Liver (tissue), 9 donors: ENCODE results near the gene CEMP1. TPM values are rescaled to one million over a fixed set of nuclear protein-coding genes. Genes with fewer than 3 reads are reported as not detected.
A peak's percentile ranks its signal among the peaks of the same experiment; 100 is the strongest.

Experiments used
- DNase-seq: peaks from one replicate; pipeline ENCODE4 v3.0.0-alpha.2; 2017; ENCODE audit warnings: low spot score
- H3K27ac ChIP-seq, 2 donors: one replicate each; pipeline ENCODE4 v1.7.0; 2013; ENCODE audit warnings: inconsistent platforms in 2 of 2, low read length in 2 of 2, control low read depth in 1 of 2, low read depth in 1 of 2, mild to moderate bottlenecking in 1 of 2
- H3K27me3 ChIP-seq, 4 donors: one replicate each; pipeline versions ENCODE4 v1.6.1 to v1.7.0; 2013; ENCODE audit warnings: low read length in 3 of 4, inconsistent platforms in 1 of 4, mild to moderate bottlenecking in 1 of 4, moderate library complexity in 1 of 4; ENCODE audit not compliant: control insufficient read depth in 4 of 4, insufficient read depth in 4 of 4
- H3K36me3 ChIP-seq, 4 donors: one replicate each; pipeline versions ENCODE4 v1.6.1 to v1.7.0; 2013; ENCODE audit warnings: low read length in 3 of 4, mild to moderate bottlenecking in 3 of 4, low read depth in 1 of 4, moderate library complexity in 1 of 4; ENCODE audit not compliant: control insufficient read depth in 4 of 4, insufficient read depth in 3 of 4
- H3K4me1 ChIP-seq, 4 donors: one replicate each; pipeline versions ENCODE4 v1.6.1 to v1.7.0; 2013; ENCODE audit warnings: low read length in 3 of 4, mild to moderate bottlenecking in 3 of 4, moderate library complexity in 1 of 4; ENCODE audit not compliant: control insufficient read depth in 4 of 4, insufficient read depth in 4 of 4
- H3K4me3 ChIP-seq, 3 donors: one replicate each; pipeline versions ENCODE4 v1.6.1 to v1.7.0; 2013; ENCODE audit warnings: low read length in 3 of 3, control low read depth in 1 of 3, low read depth in 1 of 3, mild to moderate bottlenecking in 1 of 3
- H3K9ac ChIP-seq, 2 donors: one replicate each; pipeline ENCODE4 v1.7.0; 2013; ENCODE audit warnings: low read length in 2 of 2, mild to moderate bottlenecking in 2 of 2, moderate library complexity in 2 of 2, control low read depth in 1 of 2, low read depth in 1 of 2
- H3K9me3 ChIP-seq, 4 donors: one replicate each; pipeline versions ENCODE4 v1.6.1 to v1.7.0; 2013; ENCODE audit warnings: low read length in 3 of 4; ENCODE audit not compliant: control insufficient read depth in 4 of 4
- EGR1 ChIP-seq, 2 donors: IDR thresholded peaks; 2 replicates each; pipeline ENCODE4 v1.6.1; 2016 to 2018; ENCODE audit warnings: antibody characterized with exemption in 2 of 2, low read depth in 2 of 2
- FOXA1 ChIP-seq: IDR thresholded peaks from 2 replicates; pipeline ENCODE4 v1.6.1; 2016; ENCODE audit warnings: antibody characterized with exemption
- FOXA2 ChIP-seq: IDR thresholded peaks from 2 replicates; pipeline ENCODE4 v1.6.1; 2016; ENCODE audit warnings: antibody characterized with exemption
- GABPA ChIP-seq, 2 donors: IDR thresholded peaks in 1 of 2; conservative IDR thresholded peaks in 1 of 2; 2 replicates each; pipeline ENCODE4 v1.6.1; 2016; ENCODE audit warnings: antibody characterized with exemption in 2 of 2, mild to moderate bottlenecking in 1 of 2, moderate library complexity in 1 of 2
- HNF4A ChIP-seq, 2 donors: conservative IDR thresholded peaks; 2 replicates each; pipeline ENCODE4 v1.6.1; 2016; ENCODE audit warnings: antibody characterized with exemption in 2 of 2, mild to moderate bottlenecking in 2 of 2
- HNF4G ChIP-seq: IDR thresholded peaks from 2 replicates; pipeline ENCODE4 v1.6.1; 2016; ENCODE audit warnings: antibody characterized with exemption
- JUND ChIP-seq, 2 donors: IDR thresholded peaks; 2 replicates each; pipeline ENCODE4 v1.6.1; 2016; ENCODE audit warnings: antibody characterized with exemption in 2 of 2
- RAD21 ChIP-seq, 2 donors: IDR thresholded peaks; 2 replicates each; pipeline ENCODE4 v1.6.1; 2016; ENCODE audit warnings: antibody characterized with exemption in 2 of 2, mild to moderate bottlenecking in 2 of 2
- RXRA ChIP-seq, 2 donors: IDR thresholded peaks; 2 replicates each; pipeline ENCODE4 v1.6.1; 2017 to 2018; ENCODE audit warnings: antibody characterized with exemption in 2 of 2, mild to moderate bottlenecking in 1 of 2
- SP1 ChIP-seq: IDR thresholded peaks from 2 replicates; pipeline ENCODE4 v1.6.1; 2018; ENCODE audit warnings: antibody characterized with exemption, mild to moderate bottlenecking
- TAF1 ChIP-seq: conservative IDR thresholded peaks from 2 replicates; pipeline ENCODE4 v1.6.1; 2016; ENCODE audit warnings: antibody characterized with exemption, mild to moderate bottlenecking
- YY1 ChIP-seq: IDR thresholded peaks from 2 replicates; pipeline ENCODE4 v1.6.1; 2016; ENCODE audit warnings: antibody characterized with exemption, mild to moderate bottlenecking
- WGBS: extraction: QIAGEN DNeasy Blood & Tissue Kit; methylation state at CpG from one replicate; pipeline ENCODE4 v1.1.7; 2013; 5-methylcytosine and 5-hydroxymethylcytosine counted together
- polyA plus RNA-seq, 2 donors: library from polyadenylated mRNA; stranded (reverse) in 1 of 2; unstranded in 1 of 2; fragments of 200-250 nt in 1 of 2; fragments of >200 nt in 1 of 2; fragmentation: Nextera tagmentation in 1 of 2; extraction: Ambion mirVana in 1 of 2; gene quantifications; one replicate each; pipeline versions ENCODE4 v1.2.1 to v1.2.3, GENCODE V29; 2013 to 2015
- total RNA-seq, 2 donors: library from RNA; depleted of rRNA; stranded (reverse); fragments of >200 nt; gene quantifications; one replicate each; pipeline ENCODE4 v1.2.3, GENCODE V29; 2014
- TF ChIP-seq, protein P1 (sequence below): fragments of 150-350 bp; IDR thresholded peaks from 2 replicates; pipeline ENCODE4 v1.5.1; 2017; ENCODE audit warnings: improper control_type of control experiment, low read depth, low read length; ENCODE audit not compliant: missing input control
- TF ChIP-seq, protein P2 (sequence below): IDR thresholded peaks from 2 replicates; pipeline ENCODE4 v1.6.1; 2016; ENCODE audit warnings: antibody characterized with exemption, mild to moderate bottlenecking
- TF ChIP-seq, protein P3 (sequence below): IDR thresholded peaks from 2 replicates; pipeline ENCODE4 v1.6.1; 2016; ENCODE audit warnings: antibody characterized with exemption
- TF ChIP-seq, protein P4 (sequence below): IDR thresholded peaks from 2 replicates; pipeline ENCODE4 v1.6.1; 2016; ENCODE audit warnings: antibody characterized with exemption
- TF ChIP-seq, protein P5 (sequence below): IDR thresholded peaks from 2 replicates; pipeline ENCODE4 v1.6.1; 2016; ENCODE audit warnings: antibody characterized with exemption
- donor health status: healthy.
- donor health status: healthy.
- donor health status: healthy.
- donor health status: healthy.
- donor health status: healthy.

Gene CEMP1
- total and polyA plus RNA-seq, 4 donors: 0.06 to 1.6 (median 0.20) TPM

DNA sequence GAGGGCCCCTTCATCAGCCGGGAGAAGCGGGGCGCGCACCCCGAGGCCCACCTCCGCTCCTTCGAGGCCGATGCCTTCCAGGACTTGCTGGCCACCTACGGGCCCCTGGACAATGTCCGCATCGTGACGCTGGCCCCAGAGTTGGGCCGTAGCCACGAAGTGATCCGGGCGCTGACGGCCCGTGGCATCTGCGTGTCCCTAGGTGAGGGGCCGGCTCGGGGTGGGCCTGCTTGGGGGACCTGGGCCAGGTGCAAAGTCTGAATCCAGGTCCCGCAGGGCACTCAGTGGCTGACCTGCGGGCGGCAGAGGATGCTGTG, 3.5 kb downstream of the CEMP1 start:
- Histone ChIP-seq H3K4me1 (peaks cover 21 to 56% (median 41%) of the 10 kb centered on the region in 4 donors), H3K4me3 (no peak overlapping the region), H3K27me3 (no peaks in the 10 kb centered on the region), H3K9me3 (no peaks in the 10 kb centered on the region), H3K27ac (no peak overlapping the region), H3K36me3 (peaks cover 0 to 8% (median 1%) of the 10 kb centered on the region in 4 donors), H3K9ac (no peak overlapping the region)
- TF ChIP-seq, protein P1, sequence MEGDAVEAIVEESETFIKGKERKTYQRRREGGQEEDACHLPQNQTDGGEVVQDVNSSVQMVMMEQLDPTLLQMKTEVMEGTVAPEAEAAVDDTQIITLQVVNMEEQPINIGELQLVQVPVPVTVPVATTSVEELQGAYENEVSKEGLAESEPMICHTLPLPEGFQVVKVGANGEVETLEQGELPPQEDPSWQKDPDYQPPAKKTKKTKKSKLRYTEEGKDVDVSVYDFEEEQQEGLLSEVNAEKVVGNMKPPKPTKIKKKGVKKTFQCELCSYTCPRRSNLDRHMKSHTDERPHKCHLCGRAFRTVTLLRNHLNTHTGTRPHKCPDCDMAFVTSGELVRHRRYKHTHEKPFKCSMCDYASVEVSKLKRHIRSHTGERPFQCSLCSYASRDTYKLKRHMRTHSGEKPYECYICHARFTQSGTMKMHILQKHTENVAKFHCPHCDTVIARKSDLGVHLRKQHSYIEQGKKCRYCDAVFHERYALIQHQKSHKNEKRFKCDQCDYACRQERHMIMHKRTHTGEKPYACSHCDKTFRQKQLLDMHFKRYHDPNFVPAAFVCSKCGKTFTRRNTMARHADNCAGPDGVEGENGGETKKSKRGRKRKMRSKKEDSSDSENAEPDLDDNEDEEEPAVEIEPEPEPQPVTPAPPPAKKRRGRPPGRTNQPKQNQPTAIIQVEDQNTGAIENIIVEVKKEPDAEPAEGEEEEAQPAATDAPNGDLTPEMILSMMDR: no peak
- no peak for TF ChIP-seq TAF1
- TF ChIP-seq YY1: no peak
- DNase-seq: no peak
- 94% methylated on average over 24 of the region's 24 CpGs for WGBS

DNA sequence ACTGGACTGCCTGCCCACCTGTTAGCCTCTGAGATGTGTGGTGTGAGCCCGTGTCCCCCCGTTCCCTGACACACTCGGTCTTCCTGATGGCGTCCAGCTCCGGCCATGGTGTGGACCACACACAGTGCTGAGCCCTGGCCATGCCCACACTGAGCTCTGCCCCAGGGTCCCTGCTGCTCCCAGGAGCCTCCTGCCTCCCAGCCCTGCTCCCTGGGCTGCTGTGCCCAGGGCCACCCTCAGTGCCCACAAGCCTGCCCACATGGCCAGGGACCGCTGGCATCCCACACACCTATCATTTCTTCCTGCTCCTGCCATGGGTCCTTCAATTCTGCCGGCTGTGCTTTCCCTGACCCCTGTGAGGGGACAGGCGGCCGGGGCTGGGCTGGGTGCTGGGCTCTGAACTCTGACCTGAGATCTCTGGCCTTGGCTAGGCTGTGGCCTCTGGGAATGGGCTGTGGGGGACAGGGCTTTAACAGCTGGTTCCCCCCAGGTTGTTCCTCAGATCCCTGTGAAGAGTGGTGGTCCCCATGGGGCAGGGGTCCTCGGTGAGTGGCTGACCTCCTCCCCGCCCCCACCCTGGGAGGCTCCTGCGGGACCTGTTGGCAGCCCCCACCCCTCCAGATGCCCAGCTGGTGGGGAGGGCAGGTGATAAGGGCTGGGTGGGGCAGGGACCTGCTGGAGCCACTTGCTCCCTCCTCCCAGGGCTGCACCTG, 4.0 kb downstream of the CEMP1 start:
- TF ChIP-seq, protein P2, sequence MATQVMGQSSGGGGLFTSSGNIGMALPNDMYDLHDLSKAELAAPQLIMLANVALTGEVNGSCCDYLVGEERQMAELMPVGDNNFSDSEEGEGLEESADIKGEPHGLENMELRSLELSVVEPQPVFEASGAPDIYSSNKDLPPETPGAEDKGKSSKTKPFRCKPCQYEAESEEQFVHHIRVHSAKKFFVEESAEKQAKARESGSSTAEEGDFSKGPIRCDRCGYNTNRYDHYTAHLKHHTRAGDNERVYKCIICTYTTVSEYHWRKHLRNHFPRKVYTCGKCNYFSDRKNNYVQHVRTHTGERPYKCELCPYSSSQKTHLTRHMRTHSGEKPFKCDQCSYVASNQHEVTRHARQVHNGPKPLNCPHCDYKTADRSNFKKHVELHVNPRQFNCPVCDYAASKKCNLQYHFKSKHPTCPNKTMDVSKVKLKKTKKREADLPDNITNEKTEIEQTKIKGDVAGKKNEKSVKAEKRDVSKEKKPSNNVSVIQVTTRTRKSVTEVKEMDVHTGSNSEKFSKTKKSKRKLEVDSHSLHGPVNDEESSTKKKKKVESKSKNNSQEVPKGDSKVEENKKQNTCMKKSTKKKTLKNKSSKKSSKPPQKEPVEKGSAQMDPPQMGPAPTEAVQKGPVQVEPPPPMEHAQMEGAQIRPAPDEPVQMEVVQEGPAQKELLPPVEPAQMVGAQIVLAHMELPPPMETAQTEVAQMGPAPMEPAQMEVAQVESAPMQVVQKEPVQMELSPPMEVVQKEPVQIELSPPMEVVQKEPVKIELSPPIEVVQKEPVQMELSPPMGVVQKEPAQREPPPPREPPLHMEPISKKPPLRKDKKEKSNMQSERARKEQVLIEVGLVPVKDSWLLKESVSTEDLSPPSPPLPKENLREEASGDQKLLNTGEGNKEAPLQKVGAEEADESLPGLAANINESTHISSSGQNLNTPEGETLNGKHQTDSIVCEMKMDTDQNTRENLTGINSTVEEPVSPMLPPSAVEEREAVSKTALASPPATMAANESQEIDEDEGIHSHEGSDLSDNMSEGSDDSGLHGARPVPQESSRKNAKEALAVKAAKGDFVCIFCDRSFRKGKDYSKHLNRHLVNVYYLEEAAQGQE: no peak
- TF ChIP-seq RXRA (IDR thresholded peaks at IDR 0.05): peak in 1 of 2 donors; percentile 11
- WGBS: 68% methylated on average over 12 of the region's 12 CpGs

DNA sequence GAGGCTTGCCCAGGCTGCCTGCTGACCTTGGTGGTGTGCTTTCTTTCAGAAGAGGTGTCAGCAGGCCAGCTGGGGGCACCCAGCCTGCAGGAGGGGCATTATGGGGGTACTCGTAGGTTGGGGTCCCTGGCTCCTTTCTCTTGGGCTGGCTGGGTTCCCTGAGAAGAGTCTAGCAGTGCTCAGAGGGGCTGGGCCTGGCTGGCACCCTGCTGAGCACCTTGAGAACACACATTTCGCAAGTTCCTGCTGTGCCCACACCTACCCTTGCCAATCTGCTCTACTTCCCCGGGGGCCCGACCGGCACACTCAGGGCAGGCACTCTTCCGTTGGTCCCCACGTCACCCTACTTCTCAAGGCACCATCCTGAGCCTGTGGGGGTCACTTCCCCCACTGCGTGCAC, 5.1 kb downstream of the CEMP1 start:
- 85% methylated on average over 8 of the region's 8 CpGs for WGBS
- Histone ChIP-seq H3K27me3 (no peaks in the 10 kb centered on the region), H3K9ac (no peak overlapping the region), H3K4me3 (no peak overlapping the region), H3K27ac (no peak overlapping the region), H3K4me1 (peaks cover 16 to 49% (median 40%) of the 10 kb centered on the region in 4 donors), H3K9me3 (no peaks in the 10 kb centered on the region), H3K36me3 (peaks cover 0 to 8% (median 1%) of the 10 kb centered on the region in 4 donors)
- no peak for DNase-seq
- TF ChIP-seq, protein P3, sequence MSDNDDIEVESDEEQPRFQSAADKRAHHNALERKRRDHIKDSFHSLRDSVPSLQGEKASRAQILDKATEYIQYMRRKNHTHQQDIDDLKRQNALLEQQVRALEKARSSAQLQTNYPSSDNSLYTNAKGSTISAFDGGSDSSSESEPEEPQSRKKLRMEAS: no peak
- no peak for TF ChIP-seq FOXA1
- TF ChIP-seq, protein P4, sequence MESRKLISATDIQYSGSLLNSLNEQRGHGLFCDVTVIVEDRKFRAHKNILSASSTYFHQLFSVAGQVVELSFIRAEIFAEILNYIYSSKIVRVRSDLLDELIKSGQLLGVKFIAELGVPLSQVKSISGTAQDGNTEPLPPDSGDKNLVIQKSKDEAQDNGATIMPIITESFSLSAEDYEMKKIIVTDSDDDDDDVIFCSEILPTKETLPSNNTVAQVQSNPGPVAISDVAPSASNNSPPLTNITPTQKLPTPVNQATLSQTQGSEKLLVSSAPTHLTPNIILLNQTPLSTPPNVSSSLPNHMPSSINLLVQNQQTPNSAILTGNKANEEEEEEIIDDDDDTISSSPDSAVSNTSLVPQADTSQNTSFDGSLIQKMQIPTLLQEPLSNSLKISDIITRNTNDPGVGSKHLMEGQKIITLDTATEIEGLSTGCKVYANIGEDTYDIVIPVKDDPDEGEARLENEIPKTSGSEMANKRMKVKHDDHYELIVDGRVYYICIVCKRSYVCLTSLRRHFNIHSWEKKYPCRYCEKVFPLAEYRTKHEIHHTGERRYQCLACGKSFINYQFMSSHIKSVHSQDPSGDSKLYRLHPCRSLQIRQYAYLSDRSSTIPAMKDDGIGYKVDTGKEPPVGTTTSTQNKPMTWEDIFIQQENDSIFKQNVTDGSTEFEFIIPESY: no peak
- no peak for TF ChIP-seq RAD21 (IDR thresholded peaks at IDR 0.05)
- no peak for TF ChIP-seq HNF4G
- no peak for TF ChIP-seq YY1
- TF ChIP-seq SP1: no peak
- TF ChIP-seq HNF4A (conservative IDR thresholded peaks at IDR 0.05): no peak
- TF ChIP-seq RXRA (IDR thresholded peaks at IDR 0.05): no peak
- no peak for TF ChIP-seq FOXA2
- no peak for TF ChIP-seq GABPA (IDR thresholded peaks at IDR 0.05 in 1 of 2, conservative IDR thresholded peaks at IDR 0.05 in 1 of 2)
- no peak for TF ChIP-seq EGR1 (IDR thresholded peaks at IDR 0.05; ENCODE audit: low read depth in 2 of 2)
- TF ChIP-seq, protein P5, sequence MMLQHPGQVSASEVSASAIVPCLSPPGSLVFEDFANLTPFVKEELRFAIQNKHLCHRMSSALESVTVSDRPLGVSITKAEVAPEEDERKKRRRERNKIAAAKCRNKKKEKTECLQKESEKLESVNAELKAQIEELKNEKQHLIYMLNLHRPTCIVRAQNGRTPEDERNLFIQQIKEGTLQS: no peak
- no peak for TF ChIP-seq JUND (IDR thresholded peaks at IDR 0.05)
- TF ChIP-seq TAF1: no peak

More for the DNA sequence above, 4.0 kb downstream of the CEMP1 start:
- Histone ChIP-seq H3K9ac (no peak overlapping the region), H3K27me3 (no peaks in the 10 kb centered on the region), H3K27ac (no peak overlapping the region), H3K4me1 (peaks cover 21 to 51% (median 39%) of the 10 kb centered on the region in 4 donors), H3K9me3 (no peaks in the 10 kb centered on the region), H3K36me3 (peaks cover 0 to 8% (median 1%) of the 10 kb centered on the region in 4 donors), H3K4me3 (no peak overlapping the region)
- DNase-seq: peak; percentile 39
